K562 (cell line): ENCODE results near the gene BCL10. TPM values are rescaled to one million over a fixed set of nuclear protein-coding genes. Genes with fewer than 3 reads are reported as not detected.

Experiments used
- ATAC-seq: fragments of 200-7000 bp; cut with Tn5 transposase; 3 replicates; pipeline ENCODE4 v1.9.1; 2020; ENCODE audit warnings: moderate library complexity
- BruUV-seq: library from RNA; stranded (reverse); fragments of 400-500 nt; replicated peaks from 2 replicates; lab custom pipeline; 2021; lab: Mats Ljungman, UMichigan
- CTCF ChIA-PET: fragments of 300-600 bp; formaldehyde crosslinking; extraction: SDS; loops from one replicate; lab custom pipeline; 2021; ENCODE audit warnings: low intra/inter-chr PET ratio; lab: Yijun Ruan, JAX
- POLR2A ChIA-PET: fragments of 300-600, 350-650 bp; sonication (Branson Sonifier 250); formaldehyde crosslinking; extraction: SDS; loops from one replicate; lab custom pipeline; 2021; ENCODE audit warnings: antibody characterized with exemption, inconsistent platforms; lab: Yijun Ruan, JAX
- DNase-seq, 4 experiments: peaks; one replicate each; pipeline versions ENCODE4 v3.0.0 to v3.0.0-alpha.2; 2011 to 2018; ENCODE audit warnings: low spot score in 3 of 4, mixed read lengths in 3 of 4; ENCODE audit errors: extremely low read depth in 1 of 4
- FAIRE-seq: peaks from 2 replicates; lab custom pipeline; 2011; peaks lifted over from hg19 to GRCh38; lab: Jason Lieb, UNC
- H2AFZ ChIP-seq: 2 replicates; pipeline ENCODE4 v1.6.0; 2011; ENCODE audit warnings: low read depth, low read length, control low read depth, inconsistent platforms
- H3K27ac ChIP-seq: fragments of 200-600 bp; 3 replicates; pipeline ENCODE4 v1.8.0; 2011; ENCODE audit warnings: low read depth, mild to moderate bottlenecking, control low read depth, inconsistent platforms, low read length, moderate library complexity, mixed read lengths; ENCODE audit errors: extremely low read depth
- H3K27me3 ChIP-seq, 2 experiments: fragments of 300-600 bp in 1 of 2; 2 replicates in 1 of 2; 3 replicates in 1 of 2; pipeline versions ENCODE4 v1.6.0 to v1.8.0; 2011; ENCODE audit warnings: inconsistent platforms in 2 of 2, low read length in 2 of 2, mild to moderate bottlenecking in 1 of 2, mixed read lengths in 1 of 2, moderate library complexity in 1 of 2; ENCODE audit not compliant: control insufficient read depth in 2 of 2, insufficient read depth in 2 of 2
- H3K36me3 ChIP-seq: fragments of 300-600 bp; 3 replicates; pipeline ENCODE4 v1.8.0; 2011; ENCODE audit warnings: mild to moderate bottlenecking, low read length, inconsistent platforms; ENCODE audit not compliant: control insufficient read depth, insufficient read depth
- H3K4me1 ChIP-seq, 2 experiments: fragments of 200-600 bp in 1 of 2; replicated peaks in 1 of 2; 2 replicates in 1 of 2; 3 replicates in 1 of 2; pipeline versions ENCODE4 v1.5.1 to v1.8.0; 2011; ENCODE audit warnings: inconsistent platforms in 2 of 2, low read length in 2 of 2, mild to moderate bottlenecking in 1 of 2, mixed read lengths in 1 of 2, moderate library complexity in 1 of 2; ENCODE audit not compliant: control insufficient read depth in 2 of 2, insufficient read depth in 2 of 2
- H3K4me2 ChIP-seq: 2 replicates; pipeline ENCODE4 v1.6.1; 2011; ENCODE audit warnings: low read length, control low read depth, inconsistent platforms, mixed read lengths; ENCODE audit not compliant: insufficient read depth
- H3K4me3 ChIP-seq: fragments of 200-600 bp; sonication (generic), shearing (Covaris generic); 2 replicates; pipeline ENCODE4 v1.5.1; 2016; ENCODE audit warnings: control low read depth, inconsistent platforms
- H3K79me2 ChIP-seq: fragments of 200-600 bp; 3 replicates; pipeline ENCODE4 v1.8.0; 2011; ENCODE audit warnings: low read length, inconsistent platforms; ENCODE audit not compliant: control insufficient read depth, insufficient read depth
- H3K9ac ChIP-seq, 2 experiments: 2 replicates each; pipeline versions ENCODE4 v1.6.0 to v1.6.1; 2011; ENCODE audit warnings: low read depth in 2 of 2, low read length in 2 of 2, control low read depth in 1 of 2, inconsistent platforms in 1 of 2, mild to moderate bottlenecking in 1 of 2, mixed read lengths in 1 of 2; ENCODE audit not compliant: insufficient read depth in 1 of 2
- H3K9me1 ChIP-seq: one replicate; pipeline ENCODE4 v1.6.0; 2011; ENCODE audit warnings: inconsistent platforms, mild to moderate bottlenecking, low read length, moderate library complexity; ENCODE audit not compliant: control insufficient read depth, insufficient read depth
- H3K9me3 ChIP-seq: replicated peaks from 2 replicates; pipeline ENCODE4 v1.5.1; 2011; ENCODE audit warnings: low read depth, low read length, inconsistent platforms; ENCODE audit not compliant: control insufficient read depth, insufficient read depth
- H4K20me1 ChIP-seq: replicated peaks from 2 replicates; pipeline ENCODE4 v1.6.1; 2011; ENCODE audit warnings: low read length, inconsistent platforms, mixed read lengths; ENCODE audit not compliant: control insufficient read depth, insufficient read depth
- ARID1B ChIP-seq: fragments of 450-650 bp; IDR thresholded peaks from 2 replicates; pipeline ENCODE4 v1.6.1; 2016; ENCODE audit warnings: antibody characterized with exemption, mild to moderate bottlenecking, inconsistent platforms
- CTBP1 ChIP-seq: fragments of 450-650 bp; IDR thresholded peaks from 2 replicates; pipeline ENCODE4 v1.6.1; 2016; ENCODE audit warnings: borderline replicate concordance
- ELF2 ChIP-seq: fragments of 250-450 bp; sonication (Bioruptor Pico); IDR thresholded peaks from 2 replicates; pipeline ENCODE4 v1.5.0; 2021; ENCODE audit warnings: mild to moderate bottlenecking
- FOSL1 ChIP-seq: fragments of 200-800 bp; sonication (Bioruptor generic); conservative IDR thresholded peaks from 2 replicates; pipeline ENCODE4 v1.6.1; 2016; ENCODE audit warnings: missing genetic modification characterization, missing compliant biosample characterization
- HDAC8 ChIP-seq: fragments of 450-650 bp; IDR thresholded peaks from 2 replicates; pipeline ENCODE4 v1.6.1; 2016; ENCODE audit warnings: mild to moderate bottlenecking, missing genetic modification characterization, moderate library complexity, missing compliant biosample characterization
- HEY1 ChIP-seq: fragments of 250-450 bp; sonication (Bioruptor Pico); IDR thresholded peaks from 2 replicates; pipeline ENCODE4 v1.5.0; 2020; ENCODE audit warnings: mild to moderate bottlenecking, moderate library complexity, borderline replicate concordance
- HIVEP1 ChIP-seq: fragments of 250-450 bp; sonication (Bioruptor Pico); IDR thresholded peaks from 2 replicates; pipeline ENCODE4 v1.4.0; 2020; ENCODE audit warnings: mild to moderate bottlenecking
- KLF1 ChIP-seq: fragments of 450-650 bp; IDR thresholded peaks from 2 replicates; pipeline ENCODE4 v1.6.1; 2016; ENCODE audit warnings: missing genetic modification characterization, missing compliant biosample characterization
- L3MBTL2 ChIP-seq: fragments of 450-650 bp; IDR thresholded peaks from 2 replicates; pipeline ENCODE4 v1.6.1; 2016; ENCODE audit warnings: mild to moderate bottlenecking, moderate library complexity
- LCOR ChIP-seq: sonication (generic); formaldehyde crosslinking; IDR thresholded peaks from 2 replicates; pipeline ENCODE4 v1.8.0; 2022; ENCODE audit warnings: mild to moderate bottlenecking, missing genetic modification reagents
- MCM3 ChIP-seq: fragments of 450-650 bp; IDR thresholded peaks from 2 replicates; pipeline ENCODE4 v1.6.1; 2016
- OTX1 ChIP-seq: fragments of 450-650 bp; formaldehyde crosslinking; IDR thresholded peaks from 2 replicates; pipeline ENCODE4 v1.4.0; 2022; ENCODE audit warnings: mild to moderate bottlenecking
- PML ChIP-seq: IDR thresholded peaks from 2 replicates; pipeline ENCODE4 v1.6.1; 2012; ENCODE audit warnings: low read length, inconsistent platforms
- POLR3A ChIP-seq: IDR thresholded peaks from 2 replicates; pipeline ENCODE4 v1.6.1; 2011; ENCODE audit warnings: borderline replicate concordance, mild to moderate bottlenecking, moderate library complexity; ENCODE audit not compliant: insufficient read length, insufficient read depth; ENCODE audit errors: extremely low read depth
- STAT5A ChIP-seq: IDR thresholded peaks from 2 replicates; pipeline ENCODE4 v1.6.1; 2012; ENCODE audit warnings: low read length, inconsistent platforms, borderline replicate concordance
- TBL1XR1 ChIP-seq, 2 experiments: IDR thresholded peaks; 2 replicates each; pipeline ENCODE4 v1.6.1; 2012; ENCODE audit warnings: improper control_type of control experiment in 2 of 2, low read length in 2 of 2, mild to moderate bottlenecking in 1 of 2
- TCF7 ChIP-seq: sonication (generic); IDR thresholded peaks from 2 replicates; pipeline ENCODE4 v1.6.1; 2016; ENCODE audit warnings: antibody characterized with exemption, borderline replicate concordance
- TRIM28 ChIP-seq: fragments of 450-650 bp; IDR thresholded peaks from 2 replicates; pipeline ENCODE4 v1.6.1; 2017
- YBX1 ChIP-seq: fragments of 450-650 bp; IDR thresholded peaks from 2 replicates; pipeline ENCODE4 v1.7.1; 2016; ENCODE audit warnings: mild to moderate bottlenecking
- YY1 ChIP-seq, 3 experiments: IDR thresholded peaks; 2 replicates each; pipeline ENCODE4 v1.6.1; 2011; ENCODE audit warnings: low read length in 2 of 3, mild to moderate bottlenecking in 2 of 3, moderate library complexity in 2 of 3, borderline replicate concordance in 1 of 3, control low read depth in 1 of 3, low read depth in 1 of 3; ENCODE audit not compliant: insufficient read depth in 3 of 3, insufficient replicate concordance in 2 of 3, control insufficient read depth in 1 of 3, insufficient read length in 1 of 3; ENCODE audit errors: extremely low read depth in 1 of 3
- ZC3H11A ChIP-seq: IDR thresholded peaks from 2 replicates; pipeline ENCODE4 v1.6.1; 2012; ENCODE audit warnings: low read depth, low read length, improper control_type of control experiment
- ZNF197 ChIP-seq: fragments of 200-800 bp; sonication (Bioruptor generic); IDR thresholded peaks from 2 replicates; pipeline ENCODE4 v1.6.1; 2016; ENCODE audit warnings: low read depth, missing genetic modification characterization, missing compliant biosample characterization
- WGBS: fragments of 100-300 bp; shearing (Covaris generic); methylation state at CpG from one replicate; pipeline ENCODE4 v1.1.6; 2016; ENCODE audit warnings: low coverage, mixed read lengths; ENCODE audit not compliant: insufficient coverage; ENCODE audit errors: missing lambda C conversion rate; 5-methylcytosine and 5-hydroxymethylcytosine counted together
- in situ Hi-C: fragments of 300-500 bp; cut with MboI; formaldehyde crosslinking; loops from 4 replicates; pipeline ENCODE4 v1.15.0; 2018; ENCODE audit warnings: inconsistent platforms, mixed read lengths
- intact Hi-C: fragments of 100-400 bp; cut with micrococcal nuclease; formaldehyde crosslinking; loops from 2 replicates; pipeline ENCODE4 v1.14.2; 2022
- polyA plus RNA-seq, 8 experiments: library from polyadenylated mRNA; depleted of rRNA in 4 of 8; stranded (reverse) in 5 of 8; unstranded in 3 of 8; fragments of >200 nt; fragmentation: Nextera tagmentation in 2 of 8; fragmentation: Illumina TruSeq in 1 of 8; extraction: Ambion mirVana in 2 of 8; extraction: Trizol in 1 of 8; gene quantifications; 2 replicates each; pipeline versions ENCODE4 v1.2.1 to v1.2.3, GENCODE V29; 2011 to 2014; ENCODE audit warnings: inconsistent platforms in 1 of 8, missing spikeins in 1 of 8
- total RNA-seq, 7 experiments: library from RNA; depleted of rRNA in 6 of 7; stranded (reverse); fragments of >200 nt in 6 of 7; fragmentation: Illumina TruSeq in 2 of 7; extraction: Trizol in 2 of 7; gene quantifications; 2 replicates each; pipeline versions ENCODE4 v1.2.1 to v1.2.3, GENCODE V29; 2011 to 2021; ENCODE audit warnings: low replicate concordance in 1 of 7

Gene BCL10
- total and polyA plus RNA-seq, 9 of the 15 experiments (the other 6 are each of a cell fraction or from before 2014, with no cell fraction given), result 8.0 to 19.4 (median 12.3) TPM

- no peak overlapping the region for H3K4me2 ChIP-seq
- H4K20me1 ChIP-seq, result no peaks in the 10 kb centered on the region
- H3K27me3 ChIP-seq, result peaks cover 0 to 10% of the 10 kb centered on the region in 2 experiments; a peak in 4 of 5 replicates
- H3K27ac ChIP-seq, result no peak overlapping the region
- BruUV-seq, result no TSS peak
- FAIRE-seq (peak; percentile 11), ATAC-seq (peak; percentile 58; the same call in 2 of the 3 replicates), DNase-seq (peak in 2 of 4 experiments; percentile 19 to 47)
- ChIA-PET CTCF (no interaction called here), POLR2A (interaction anchor here (0.7 kb wide), 1 partner anchor 312 kb away, joined by 4 read pairs; no protein-coding TSS in a partner anchor)
- 15% methylated on average over 9 of the region's 9 CpGs for WGBS
- no peak overlapping the region for H3K9ac ChIP-seq
- H3K79me2 ChIP-seq, result no peaks in the 10 kb centered on the region
- no peaks in the 10 kb centered on the region for H3K4me1 ChIP-seq
- H3K4me3 ChIP-seq, result no peak overlapping the region
- H3K9me1 ChIP-seq, result no peaks in the 10 kb centered on the region
- no peaks in the 10 kb centered on the region for H3K36me3 ChIP-seq
- no peaks in the 10 kb centered on the region for H3K9me3 ChIP-seq
- in situ Hi-C loops (no loop called here), intact Hi-C loops (no loop called here)
- no peak overlapping the region for H2AFZ ChIP-seq
- no peak for TF ChIP-seq KLF1
- TF ChIP-seq ARID1B, result peak; percentile 54; the same call in 1 of the 2 replicates
- no peak for TF ChIP-seq OTX1 (CRISPR knock-in tag)
- TF ChIP-seq ZC3H11A, result no peak
- no peak for TF ChIP-seq ELF2 (CRISPR knock-in tag)
- TF ChIP-seq HDAC8 (tag), result no peak
- TF ChIP-seq MCM3, result no peak
- TF ChIP-seq STAT5A, result no peak
- TF ChIP-seq TRIM28, result no peak
- no peak for TF ChIP-seq HEY1
- no peak for TF ChIP-seq ZNF197 (CRISPR knock-in tag)
- no peak for TF ChIP-seq HIVEP1 (CRISPR knock-in tag)
- no peak for TF ChIP-seq LCOR (CRISPR knock-in tag)
- 0 out of 2 replicates have a peak, but pooled peaks have one; percentile 24 for TF ChIP-seq CTBP1
- TF ChIP-seq PML, result no peak
- TF ChIP-seq YY1 (IDR thresholded peaks at IDR 0.05; ENCODE audit: borderline replicate concordance in 1 of 3, control insufficient read depth in 1 of 3, extremely low read depth in 1 of 3, insufficient read depth in 3 of 3, insufficient read length in 1 of 3, insufficient replicate concordance in 2 of 3, low read depth in 1 of 3, low read length in 2 of 3), result no peak
- no peak for TF ChIP-seq TBL1XR1 (IDR thresholded peaks at IDR 0.05; ENCODE audit: low read length in 2 of 2)
- no peak for TF ChIP-seq POLR3A
- TF ChIP-seq FOSL1 (tag), result peak; percentile 95
- TF ChIP-seq TCF7, result no peak
- TF ChIP-seq L3MBTL2, result no peak
- no peak for TF ChIP-seq YBX1
These were observed 12.9 kb upstream of the BCL10 start for GRCh38 chr1:85289207-85289847.
